Fibroblast of lung (primary cell): ENCODE measurements around the gene LRRC18. TPM values are rescaled to one million over a fixed set of nuclear protein-coding genes. Genes with fewer than 3 reads are reported as not detected.

Experiments used
- DNase-seq, 2 donors: peaks; one replicate each; pipeline versions ENCODE4 v3.0.0 to v3.0.0-alpha.2; 2010; ENCODE audit warnings: low read depth in 2 of 2
- H2AFZ ChIP-seq: 2 replicates; pipeline ENCODE4 v1.5.1; 2012; ENCODE audit warnings: low read length, control low read depth, inconsistent platforms
- H3K27ac ChIP-seq: 2 replicates; pipeline ENCODE4 v1.5.1; 2011; ENCODE audit warnings: low read length, control low read depth; ENCODE audit not compliant: insufficient read depth
- H3K27me3 ChIP-seq: 2 replicates; pipeline ENCODE4 v1.5.1; 2011; ENCODE audit warnings: mild to moderate bottlenecking, low read length; ENCODE audit not compliant: control insufficient read depth, insufficient read depth
- H3K36me3 ChIP-seq: 2 replicates; pipeline ENCODE4 v1.5.1; 2011; ENCODE audit warnings: low read length; ENCODE audit not compliant: control insufficient read depth, insufficient read depth
- H3K4me1 ChIP-seq: 2 replicates; pipeline ENCODE4 v1.5.1; 2011; ENCODE audit warnings: low read length; ENCODE audit not compliant: control insufficient read depth, insufficient read depth; ENCODE audit errors: extremely low read depth
- H3K4me2 ChIP-seq: 2 replicates; pipeline ENCODE4 v1.5.1; 2011; ENCODE audit warnings: low read length, control low read depth; ENCODE audit not compliant: insufficient read depth; ENCODE audit errors: extremely low read depth
- H3K4me3 ChIP-seq, 4 experiments: fragments of 200-600 bp in 1 of 4; sonication (generic) in 1 of 4; replicated peaks in 1 of 4; 2 replicates each; pipeline ENCODE4 v1.5.1; 2011 to 2016; ENCODE audit warnings: low read length in 4 of 4, low read depth in 3 of 4, mild to moderate bottlenecking in 3 of 4, control low read depth in 2 of 4, inconsistent platforms in 1 of 4, mixed read lengths in 1 of 4; ENCODE audit not compliant: insufficient read depth in 1 of 4; ENCODE audit errors: control extremely low read depth in 1 of 4
- H3K79me2 ChIP-seq: 2 replicates; pipeline ENCODE4 v1.5.1; 2012; ENCODE audit warnings: mild to moderate bottlenecking, low read length, inconsistent platforms; ENCODE audit not compliant: control insufficient read depth, insufficient read depth
- H3K9ac ChIP-seq: 2 replicates; pipeline ENCODE4 v1.5.1; 2011; ENCODE audit warnings: mild to moderate bottlenecking, low read length, control low read depth; ENCODE audit not compliant: insufficient read depth
- H3K9me3 ChIP-seq: 2 replicates; pipeline ENCODE4 v1.5.1; 2012; ENCODE audit warnings: low read depth, low read length; ENCODE audit not compliant: control insufficient read depth, insufficient read depth
- H4K20me1 ChIP-seq: 2 replicates; pipeline ENCODE4 v1.5.1; 2011; ENCODE audit warnings: low read length; ENCODE audit not compliant: control insufficient read depth, insufficient read depth; ENCODE audit errors: extremely low read depth
- CTCF ChIP-seq, 2 donors: IDR thresholded peaks in 1 of 2; conservative IDR thresholded peaks in 1 of 2; 1 replicate in 1 of 2; 2 replicates in 1 of 2; pipeline ENCODE4 v1.5.1; 2011 to 2012; ENCODE audit warnings: low read length in 2 of 2, control low read depth in 1 of 2, inconsistent platforms in 1 of 2, low read depth in 1 of 2, mild to moderate bottlenecking in 1 of 2
- EZH2 ChIP-seq: IDR thresholded peaks from 2 replicates; pipeline ENCODE4 v1.5.1; 2012; ENCODE audit warnings: low read length, control low read depth, mild to moderate bottlenecking; ENCODE audit errors: missing control alignments
- polyA plus RNA-seq, 2 donors: library from polyadenylated mRNA; depleted of rRNA in 1 of 2; stranded (reverse) in 1 of 2; unstranded in 1 of 2; fragments of >200 nt; gene quantifications; 2 replicates each; pipeline ENCODE4 v1.2.1, GENCODE V29; 2011 to 2012; ENCODE audit warnings: missing spikeins in 1 of 2
- total RNA-seq: library from RNA; depleted of rRNA; stranded (reverse); fragments of >200 nt; gene quantifications from 2 replicates; pipeline ENCODE4 v1.2.1, GENCODE V29; 2014

LRRC18 gene
- total and polyA plus RNA-seq, 2 donors (not counting 1 experiment from before 2014, with no cell fraction given): 0.66 TPM; not detected in 1

DNA sequence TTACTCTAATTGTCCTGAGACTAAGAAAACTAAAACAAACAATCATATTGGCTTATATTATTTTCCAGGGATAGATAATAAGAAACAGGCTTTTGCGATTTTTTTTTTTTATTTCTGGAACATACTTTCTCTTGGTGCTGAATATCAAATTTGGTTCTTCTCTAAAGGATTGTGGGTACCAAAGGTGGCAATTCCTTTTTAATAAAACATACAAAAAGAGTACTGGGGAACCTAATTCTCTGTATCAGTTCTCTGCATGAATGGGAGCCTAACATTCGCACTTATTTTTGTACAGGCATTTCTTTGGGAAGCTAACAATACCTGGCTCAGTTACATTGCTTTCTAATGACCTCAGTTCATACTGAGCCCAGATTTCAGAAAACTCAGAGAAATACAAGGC lies 32.8 kb downstream of the LRRC18 start:
- H3K9me3 ChIP-seq: no peaks in the 10 kb centered on the region
- no peak for DNase-seq

GRCh38 chr10:48905311-48905710 lies 34.3 kb downstream of the LRRC18 start:
- Histone ChIP-seq H3K27me3 (no peaks in the 10 kb centered on the region), H3K79me2 (no peaks in the 10 kb centered on the region), H3K4me2 (no peak overlapping the region), H4K20me1 (no peaks in the 10 kb centered on the region), H3K27ac (no peak overlapping the region), H3K9ac (no peak overlapping the region), H3K4me3 (no peak overlapping the region), H2AFZ (no peak overlapping the region), H3K4me1 (no peaks in the 10 kb centered on the region), H3K9me3 (no peaks in the 10 kb centered on the region), H3K36me3 (no peaks in the 10 kb centered on the region)
- DNase-seq: no peak
- no peak for TF ChIP-seq CTCF (conservative IDR thresholded peaks at IDR 0.05 in 1 of 2, IDR thresholded peaks at IDR 0.05 in 1 of 2; ENCODE audit: low read depth in 1 of 2, low read length in 2 of 2)
- no peak for TF ChIP-seq EZH2

More for the DNA sequence above, 32.8 kb downstream of the LRRC18 start:
- Histone ChIP-seq H3K27ac (no peak overlapping the region), H3K4me3 (no peak overlapping the region), H4K20me1 (no peaks in the 10 kb centered on the region), H3K4me2 (no peak overlapping the region), H3K9ac (no peak overlapping the region), H3K79me2 (no peaks in the 10 kb centered on the region), H3K36me3 (no peaks in the 10 kb centered on the region), H3K4me1 (no peaks in the 10 kb centered on the region), H2AFZ (no peak overlapping the region), H3K27me3 (no peaks in the 10 kb centered on the region)
- TF ChIP-seq CTCF (conservative IDR thresholded peaks at IDR 0.05 in 1 of 2, IDR thresholded peaks at IDR 0.05 in 1 of 2; ENCODE audit: low read depth in 1 of 2, low read length in 2 of 2) (no peak), EZH2 (no peak)

DNA sequence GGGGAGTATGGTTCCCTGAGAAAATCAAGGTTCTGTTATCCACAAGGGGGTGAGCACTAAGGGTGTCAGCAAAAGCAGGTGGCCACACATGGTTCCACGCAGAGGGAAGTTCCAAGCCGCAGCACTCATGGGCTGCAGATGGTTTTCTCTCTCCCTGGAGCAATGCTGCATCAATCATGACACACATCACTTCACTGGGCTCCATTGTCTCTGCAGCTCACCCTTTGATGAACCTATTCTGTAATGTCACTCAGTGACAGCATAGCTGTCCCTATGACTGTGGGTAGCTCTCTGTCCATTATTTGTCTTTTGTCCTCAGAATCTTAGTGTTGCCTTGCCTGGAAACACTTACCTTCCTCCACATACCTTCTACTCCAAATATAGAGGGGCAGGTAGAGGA lies 34.8 kb downstream of the LRRC18 start:
- Histone ChIP-seq H3K79me2 (no peaks in the 10 kb centered on the region), H3K9ac (no peak overlapping the region), H3K4me2 (no peak overlapping the region), H3K9me3 (no peaks in the 10 kb centered on the region), H3K36me3 (no peaks in the 10 kb centered on the region), H3K4me1 (no peaks in the 10 kb centered on the region), H2AFZ (no peak overlapping the region), H4K20me1 (no peaks in the 10 kb centered on the region), H3K27me3 (no peaks in the 10 kb centered on the region), H3K4me3 (no peak overlapping the region), H3K27ac (no peak overlapping the region)
- no peak for DNase-seq
- TF ChIP-seq EZH2 (no peak), CTCF (conservative IDR thresholded peaks at IDR 0.05 in 1 of 2, IDR thresholded peaks at IDR 0.05 in 1 of 2; ENCODE audit: low read depth in 1 of 2, low read length in 2 of 2) (no peak)
